ENCODE data around the gene CLTB. TPM values are rescaled to one million over a fixed set of nuclear protein-coding genes. Genes with fewer than 3 reads are reported as not detected.
A peak's percentile ranks its signal among the peaks of the same experiment; 100 is the strongest.

The CLTB gene
- total RNA-seq, 4 donors from 2014 or later: 167 to 272 (median 265) TPM

DNA sequence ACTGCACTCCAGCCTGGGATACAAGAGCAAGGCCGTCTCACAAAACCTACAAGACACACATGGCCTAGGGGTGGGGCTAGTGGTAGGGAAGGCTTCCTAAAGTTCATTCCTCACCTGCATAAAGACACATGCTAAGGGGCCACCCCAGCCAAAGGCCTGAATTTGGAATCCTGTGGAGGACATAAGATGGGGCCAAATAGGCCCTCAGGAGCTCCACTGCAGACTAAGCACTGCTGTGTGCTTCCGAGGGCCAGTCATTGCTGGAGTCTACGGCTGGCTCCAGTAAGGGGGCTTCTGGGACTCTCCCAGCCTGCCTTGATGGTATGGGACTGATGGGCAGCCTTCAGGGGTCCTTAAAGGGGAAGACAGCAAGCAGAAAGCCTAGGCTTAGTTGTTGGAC, 33.6 kb downstream of the CLTB start:
- 95% methylated on average over 3 of the region's 3 CpGs; no CpG with 5 or more reads in 1 of the 2 donors for WGBS, 2 donors (ENCODE audit: low coverage in 1 of 2)
- no peak for DNase-seq
- peaks cover 0 to 15% (median 10%) of the 10 kb centered on the region in 4 donors for H3K4me1 ChIP-seq
- in situ Hi-C loops (cut with MboI; ENCODE audit: low pct_ligation_motif_present in 1 of 4, low pct_unique_long_range_greater_than_20kb in 1 of 4, low sequenced_read_pairs in 3 of 4) (no loop called here), intact Hi-C loops (cut with DNase I; ENCODE audit: low total_unique reads) (no loop called here)
- no peaks in the 10 kb centered on the region for H3K9me3 ChIP-seq
- no peak overlapping the region for H3K4me3 ChIP-seq
- peaks cover 0 to 21% (median 8%) of the 10 kb centered on the region in 4 donors for H3K36me3 ChIP-seq
- H3K27ac ChIP-seq: no peak overlapping the region
- H3K27me3 ChIP-seq: no peaks in the 10 kb centered on the region
- no peak for TF ChIP-seq POLR2A (IDR thresholded peaks at IDR 0.05)
- TF ChIP-seq POLR2AphosphoS5 (IDR thresholded peaks at IDR 0.05): no peak
- TF ChIP-seq, protein P1, sequence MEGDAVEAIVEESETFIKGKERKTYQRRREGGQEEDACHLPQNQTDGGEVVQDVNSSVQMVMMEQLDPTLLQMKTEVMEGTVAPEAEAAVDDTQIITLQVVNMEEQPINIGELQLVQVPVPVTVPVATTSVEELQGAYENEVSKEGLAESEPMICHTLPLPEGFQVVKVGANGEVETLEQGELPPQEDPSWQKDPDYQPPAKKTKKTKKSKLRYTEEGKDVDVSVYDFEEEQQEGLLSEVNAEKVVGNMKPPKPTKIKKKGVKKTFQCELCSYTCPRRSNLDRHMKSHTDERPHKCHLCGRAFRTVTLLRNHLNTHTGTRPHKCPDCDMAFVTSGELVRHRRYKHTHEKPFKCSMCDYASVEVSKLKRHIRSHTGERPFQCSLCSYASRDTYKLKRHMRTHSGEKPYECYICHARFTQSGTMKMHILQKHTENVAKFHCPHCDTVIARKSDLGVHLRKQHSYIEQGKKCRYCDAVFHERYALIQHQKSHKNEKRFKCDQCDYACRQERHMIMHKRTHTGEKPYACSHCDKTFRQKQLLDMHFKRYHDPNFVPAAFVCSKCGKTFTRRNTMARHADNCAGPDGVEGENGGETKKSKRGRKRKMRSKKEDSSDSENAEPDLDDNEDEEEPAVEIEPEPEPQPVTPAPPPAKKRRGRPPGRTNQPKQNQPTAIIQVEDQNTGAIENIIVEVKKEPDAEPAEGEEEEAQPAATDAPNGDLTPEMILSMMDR (IDR thresholded peaks at IDR 0.05): no peak
- TF ChIP-seq EP300 (IDR thresholded peaks at IDR 0.05; ENCODE audit: low read depth): no peak

DNA sequence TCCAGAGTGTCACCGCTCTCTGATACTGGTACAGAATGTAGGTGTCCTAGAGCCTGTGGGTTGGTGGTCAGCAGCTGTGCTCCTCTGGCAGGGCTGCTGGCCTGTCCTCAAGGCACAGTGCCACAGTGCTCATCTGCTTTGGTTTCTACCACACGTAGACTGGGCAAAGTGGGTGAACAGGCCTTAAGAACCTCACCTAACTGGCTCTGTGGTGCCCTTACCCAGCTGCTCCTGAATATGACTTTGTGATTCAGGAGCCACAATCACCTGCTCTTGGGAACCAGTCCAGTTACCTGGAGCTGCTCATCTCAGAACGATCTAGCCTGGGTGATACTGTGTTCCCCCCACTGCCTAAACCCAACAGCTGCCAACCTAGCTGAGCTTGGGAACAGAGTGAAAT, 34.4 kb downstream of the CLTB start:
- Histone ChIP-seq H3K4me3 (no peak overlapping the region), H3K27ac (peak overlapping the region in 3 of 4 donors; percentile 13 to 62 (median 40)), H3K9me3 (no peaks in the 10 kb centered on the region), H3K4me1 (peaks cover 0 to 7% (median 3%) of the 10 kb centered on the region in 4 donors), H3K36me3 (peaks cover 0 to 21% (median 8%) of the 10 kb centered on the region in 4 donors), H3K27me3 (no peaks in the 10 kb centered on the region)
- in situ Hi-C loops (cut with MboI; ENCODE audit: low pct_ligation_motif_present in 1 of 4, low pct_unique_long_range_greater_than_20kb in 1 of 4, low sequenced_read_pairs in 3 of 4): no loop called here
- DNase-seq: no peak
- 92% methylated on average over 3 of the region's 3 CpGs; no CpG with 5 or more reads in 1 of the 2 donors for WGBS, 2 donors (ENCODE audit: low coverage in 1 of 2)
- intact Hi-C loops (cut with DNase I; ENCODE audit: low total_unique reads): no loop called here
- TF ChIP-seq POLR2A (IDR thresholded peaks at IDR 0.05): no peak
- TF ChIP-seq, protein P1 (IDR thresholded peaks at IDR 0.05): no peak
- TF ChIP-seq EP300 (IDR thresholded peaks at IDR 0.05; ENCODE audit: low read depth): no peak
- TF ChIP-seq POLR2AphosphoS5 (IDR thresholded peaks at IDR 0.05): no peak

DNA sequence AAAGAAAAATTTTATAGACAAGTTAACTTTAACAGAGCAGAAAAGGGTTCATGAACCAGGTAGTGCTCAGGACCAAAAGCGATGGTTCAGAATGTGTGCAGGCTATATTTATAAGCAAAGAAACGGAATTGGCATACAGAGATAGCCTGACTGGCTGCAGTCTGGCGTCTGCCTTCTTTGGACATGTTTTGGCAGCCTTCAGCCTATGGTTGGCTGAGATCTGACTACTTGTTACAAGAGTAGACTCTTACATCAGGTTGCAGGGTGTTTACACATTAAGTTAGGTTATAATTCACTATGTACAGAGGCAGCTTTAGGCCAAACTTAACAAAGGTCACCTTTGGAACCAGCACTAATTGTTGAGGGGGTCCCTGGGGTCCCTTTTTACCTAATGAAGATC, 34.9 kb downstream of the CLTB start:
- DNase-seq: no peak
- Histone ChIP-seq H3K4me3 (no peak overlapping the region), H3K27ac (peak overlapping the region in 3 of 4 donors; percentile 13 to 62 (median 43)), H3K36me3 (peaks cover 0 to 21% (median 8%) of the 10 kb centered on the region in 4 donors), H3K27me3 (no peaks in the 10 kb centered on the region), H3K4me1 (peaks cover 0 to 2% (median 0%) of the 10 kb centered on the region in 4 donors), H3K9me3 (no peaks in the 10 kb centered on the region)
- intact Hi-C loops (cut with DNase I; ENCODE audit: low total_unique reads) (no loop called here), in situ Hi-C loops (cut with MboI; ENCODE audit: low pct_ligation_motif_present in 1 of 4, low pct_unique_long_range_greater_than_20kb in 1 of 4, low sequenced_read_pairs in 3 of 4) (no loop called here)
- TF ChIP-seq, protein P1 (IDR thresholded peaks at IDR 0.05): no peak
- TF ChIP-seq EP300 (IDR thresholded peaks at IDR 0.05; ENCODE audit: low read depth) (no peak), POLR2A (IDR thresholded peaks at IDR 0.05) (no peak), POLR2AphosphoS5 (IDR thresholded peaks at IDR 0.05) (no peak)
- WGBS, 2 donors (ENCODE audit: low coverage in 1 of 2): 58 to 77% methylated on average over 3 of the region's 3 CpGs

DNA sequence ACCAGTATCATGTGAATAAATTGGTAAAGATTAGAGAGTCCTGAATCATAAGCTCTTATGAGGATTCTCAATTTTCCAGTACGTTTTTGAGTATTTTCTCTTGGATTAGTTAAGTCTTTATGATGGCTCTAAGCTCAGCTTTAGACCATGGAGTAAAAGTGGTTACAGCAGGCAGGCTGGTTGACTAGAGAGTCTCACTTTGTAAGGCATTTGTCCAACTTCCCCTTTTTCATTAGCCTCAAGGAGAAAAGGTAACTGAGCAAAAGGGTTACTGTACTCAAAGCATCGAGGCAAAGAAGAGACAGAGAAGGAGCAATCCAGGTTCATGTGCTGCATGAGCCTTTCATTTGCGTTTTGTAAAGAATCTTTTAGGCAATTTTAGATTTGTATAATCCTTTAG, 36.5 kb downstream of the CLTB start:
- TF ChIP-seq POLR2A (IDR thresholded peaks at IDR 0.05) (no peak), EP300 (IDR thresholded peaks at IDR 0.05; ENCODE audit: low read depth) (no peak), POLR2AphosphoS5 (IDR thresholded peaks at IDR 0.05) (no peak)
- TF ChIP-seq, protein P1 (IDR thresholded peaks at IDR 0.05): no peak
- H3K4me1 ChIP-seq: no peaks in the 10 kb centered on the region
- 74 to 81% methylated on average over 3 of the region's 3 CpGs for WGBS, 2 donors (ENCODE audit: low coverage in 1 of 2)
- DNase-seq: no peak
- no peaks in the 10 kb centered on the region for H3K27me3 ChIP-seq
- no peaks in the 10 kb centered on the region for H3K9me3 ChIP-seq
- no peak overlapping the region for H3K27ac ChIP-seq
- H3K4me3 ChIP-seq: no peak overlapping the region
- in situ Hi-C loops (cut with MboI; ENCODE audit: low pct_ligation_motif_present in 1 of 4, low pct_unique_long_range_greater_than_20kb in 1 of 4, low sequenced_read_pairs in 3 of 4): no loop called here
- intact Hi-C loops (cut with DNase I; ENCODE audit: low total_unique reads): no loop called here
- H3K36me3 ChIP-seq: peaks cover 0 to 15% (median 8%) of the 10 kb centered on the region in 4 donors
